Tibial artery (tissue), 4 donors: ENCODE measurements around the gene GALNT13.

Experiments used
- DNase-seq, 2 donors: peaks; one replicate each; pipeline ENCODE4 v3.0.0-alpha.2; 2019
- H3K27ac ChIP-seq, 2 donors: fragments of 200-600 bp; sonication (generic) in 1 of 2; 1 replicate in 1 of 2; 2 replicates in 1 of 2; pipeline ENCODE4 v1.5.1; 2018 to 2019; ENCODE audit warnings: mild to moderate bottlenecking in 1 of 2
- H3K27me3 ChIP-seq, 2 donors: fragments of 200-600 bp; sonication (generic) in 1 of 2; one replicate each; pipeline versions ENCODE4 v1.5.1 to v1.6.0; 2016 to 2019
- H3K36me3 ChIP-seq, 3 donors: fragments of 200-600 bp; sonication (generic) in 2 of 3; one replicate each; pipeline ENCODE4 v1.5.1; 2016 to 2019; ENCODE audit warnings: mild to moderate bottlenecking in 2 of 3
- H3K4me1 ChIP-seq, 4 donors: fragments of 200-600 bp; sonication (generic) in 2 of 4; 1 replicate in 3 of 4; 2 replicates in 1 of 4; pipeline ENCODE4 v1.5.1; 2016 to 2019
- H3K4me3 ChIP-seq, 2 donors: fragments of 200-600 bp; sonication (generic) in 1 of 2; 1 replicate in 1 of 2; 2 replicates in 1 of 2; pipeline ENCODE4 v1.5.1; 2018 to 2019; ENCODE audit warnings: mild to moderate bottlenecking in 2 of 2
- H3K9me3 ChIP-seq, 3 donors: fragments of 200-600 bp; sonication (generic) in 1 of 3; one replicate each; pipeline ENCODE4 v1.5.1; 2016 to 2019
- intact Hi-C: fragments of 100-400 bp; cut with DNase I; formaldehyde crosslinking; loops from one replicate; pipeline ENCODE4 v1.15.0; 2023; ENCODE audit warnings: low total_unique reads
- TF ChIP-seq, protein P1 (sequence below), 2 experiments: fragments of 200-600 bp in 1 of 2; fragments of 450-650 bp in 1 of 2; IDR thresholded peaks; one replicate each; pipeline ENCODE4 v1.5.1; 2017 to 2019; ENCODE audit warnings: antibody characterized with exemption in 2 of 2, mild to moderate bottlenecking in 1 of 2, moderate library complexity in 1 of 2

GALNT13 gene

GRCh38 chr2:154170400-154170799 lies 298.7 kb downstream of the GALNT13 start:
- no peak for DNase-seq
- H3K9me3 ChIP-seq, result no peaks in the 10 kb centered on the region
- TF ChIP-seq, protein P1, sequence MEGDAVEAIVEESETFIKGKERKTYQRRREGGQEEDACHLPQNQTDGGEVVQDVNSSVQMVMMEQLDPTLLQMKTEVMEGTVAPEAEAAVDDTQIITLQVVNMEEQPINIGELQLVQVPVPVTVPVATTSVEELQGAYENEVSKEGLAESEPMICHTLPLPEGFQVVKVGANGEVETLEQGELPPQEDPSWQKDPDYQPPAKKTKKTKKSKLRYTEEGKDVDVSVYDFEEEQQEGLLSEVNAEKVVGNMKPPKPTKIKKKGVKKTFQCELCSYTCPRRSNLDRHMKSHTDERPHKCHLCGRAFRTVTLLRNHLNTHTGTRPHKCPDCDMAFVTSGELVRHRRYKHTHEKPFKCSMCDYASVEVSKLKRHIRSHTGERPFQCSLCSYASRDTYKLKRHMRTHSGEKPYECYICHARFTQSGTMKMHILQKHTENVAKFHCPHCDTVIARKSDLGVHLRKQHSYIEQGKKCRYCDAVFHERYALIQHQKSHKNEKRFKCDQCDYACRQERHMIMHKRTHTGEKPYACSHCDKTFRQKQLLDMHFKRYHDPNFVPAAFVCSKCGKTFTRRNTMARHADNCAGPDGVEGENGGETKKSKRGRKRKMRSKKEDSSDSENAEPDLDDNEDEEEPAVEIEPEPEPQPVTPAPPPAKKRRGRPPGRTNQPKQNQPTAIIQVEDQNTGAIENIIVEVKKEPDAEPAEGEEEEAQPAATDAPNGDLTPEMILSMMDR (IDR thresholded peaks at IDR 0.05), result no peak
- H3K4me3 ChIP-seq, result no peak overlapping the region
- no peak overlapping the region for H3K27ac ChIP-seq
- no peaks in the 10 kb centered on the region for H3K36me3 ChIP-seq
- intact Hi-C loops, result no loop called here
- H3K4me1 ChIP-seq, result no peaks in the 10 kb centered on the region
- H3K27me3 ChIP-seq, result no peaks in the 10 kb centered on the region

GRCh38 chr2:154173164-154173563 lies 301.4 kb downstream of the GALNT13 start:
- H3K4me1 ChIP-seq, result no peaks in the 10 kb centered on the region
- intact Hi-C loops, result no loop called here
- TF ChIP-seq, protein P1 (IDR thresholded peaks at IDR 0.05), result no peak
- H3K9me3 ChIP-seq, result no peaks in the 10 kb centered on the region
- no peaks in the 10 kb centered on the region for H3K27me3 ChIP-seq
- no peak overlapping the region for H3K4me3 ChIP-seq
- no peaks in the 10 kb centered on the region for H3K36me3 ChIP-seq
- no peak overlapping the region for H3K27ac ChIP-seq
- no peak for DNase-seq

DNA sequence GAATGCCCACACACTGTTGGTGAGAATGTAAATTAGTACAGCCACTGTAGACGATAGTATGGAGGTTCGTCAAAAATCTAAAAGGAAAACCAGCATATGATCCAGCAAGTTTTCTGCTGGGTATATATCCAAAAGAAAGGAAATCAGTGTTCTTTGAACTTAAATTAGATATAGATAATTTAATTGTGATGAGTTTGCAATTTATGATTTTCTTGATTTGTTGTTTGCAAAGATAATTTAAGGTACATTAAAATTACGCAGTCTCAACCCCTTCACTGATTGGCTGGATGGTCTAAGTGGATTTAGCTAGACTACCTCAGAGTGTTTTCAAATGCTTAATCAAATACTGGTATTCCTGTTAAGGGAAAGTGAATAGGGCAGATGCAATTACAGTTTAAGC lies 302.2 kb downstream of the GALNT13 start:
- TF ChIP-seq, protein P1 (IDR thresholded peaks at IDR 0.05), result no peak
- no peaks in the 10 kb centered on the region for H3K27me3 ChIP-seq
- intact Hi-C loops, result no loop called here
- H3K4me1 ChIP-seq, result no peaks in the 10 kb centered on the region
- H3K36me3 ChIP-seq, result no peaks in the 10 kb centered on the region
- H3K9me3 ChIP-seq, result no peaks in the 10 kb centered on the region
- no peak overlapping the region for H3K27ac ChIP-seq
- no peak for DNase-seq
- H3K4me3 ChIP-seq, result no peak overlapping the region

GRCh38 chr2:154182008-154182407 lies 310.3 kb downstream of the GALNT13 start:
- intact Hi-C loops, result no loop called here
- Histone ChIP-seq H3K9me3 (peaks cover 0 to 8% (median 5%) of the 10 kb centered on the region in 3 donors), H3K4me3 (no peak overlapping the region), H3K4me1 (no peaks in the 10 kb centered on the region), H3K27me3 (no peaks in the 10 kb centered on the region), H3K36me3 (no peaks in the 10 kb centered on the region), H3K27ac (no peak overlapping the region)
- DNase-seq, result no peak
- TF ChIP-seq, protein P1 (IDR thresholded peaks at IDR 0.05), result no peak

DNA sequence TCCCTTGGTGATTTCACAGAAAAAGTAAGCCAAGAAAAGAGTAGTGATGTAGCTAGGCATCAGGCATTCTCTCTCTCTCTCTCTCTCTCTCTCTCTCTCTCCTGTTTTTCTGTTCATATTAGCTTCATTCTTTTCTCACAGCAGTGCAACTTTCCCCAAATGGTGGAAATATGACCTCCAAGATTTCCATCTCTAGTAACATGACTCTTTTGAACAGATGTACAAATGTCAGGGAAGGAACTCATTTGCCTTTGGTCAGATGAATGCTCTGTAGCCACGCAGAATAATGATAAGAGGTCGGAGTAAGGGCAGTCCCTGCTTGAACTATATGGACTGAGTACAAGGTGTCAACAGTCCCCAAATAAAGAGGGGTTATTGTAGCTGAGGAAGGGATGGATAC lies 316.2 kb downstream of the GALNT13 start:
- H3K27me3 ChIP-seq, result no peaks in the 10 kb centered on the region
- no peak for DNase-seq
- no peak overlapping the region for H3K4me3 ChIP-seq
- no peaks in the 10 kb centered on the region for H3K4me1 ChIP-seq
- H3K27ac ChIP-seq, result no peak overlapping the region
- peaks cover 0 to 8% (median 5%) of the 10 kb centered on the region in 3 donors for H3K9me3 ChIP-seq
- H3K36me3 ChIP-seq, result no peaks in the 10 kb centered on the region
- intact Hi-C loops, result no loop called here
- TF ChIP-seq, protein P1 (IDR thresholded peaks at IDR 0.05), result no peak

GRCh38 chr2:154189953-154190352 lies 318.2 kb downstream of the GALNT13 start:
- no peaks in the 10 kb centered on the region for H3K36me3 ChIP-seq
- no peaks in the 10 kb centered on the region for H3K27me3 ChIP-seq
- TF ChIP-seq, protein P1 (IDR thresholded peaks at IDR 0.05), result no peak
- no peaks in the 10 kb centered on the region for H3K4me1 ChIP-seq
- intact Hi-C loops, result no loop called here
- no peak for DNase-seq
- no peak overlapping the region for H3K27ac ChIP-seq
- H3K9me3 ChIP-seq, result peaks cover 0 to 4% (median 3%) of the 10 kb centered on the region in 3 donors
- no peak overlapping the region for H3K4me3 ChIP-seq
